ENCODE results near the gene SPG21.

SPG21 gene

GRCh38 chr15:65006876-65007275, 17.2 kb upstream of the SPG21 start:
- no peak for TF ChIP-seq CTCF (IDR thresholded peaks at IDR 0.05; ENCODE audit: low read depth, low read length, missing control alignments)
- Histone ChIP-seq H3K27me3 (replicated peaks) (no peaks in the 10 kb centered on the region), H3K27ac (no peak overlapping the region), H3K4me3 (ENCODE audit: low read depth, low read length) (no peak overlapping the region), H3K36me3 (replicated peaks) (peaks cover 4% of the 10 kb centered on the region)
- in situ Hi-C loops (cut with HindIII; ENCODE audit: low pct_ligation_motif_present, low sequenced_read_pairs), result no loop called here
- DNase-seq, result no peak

- peaks cover 4% of the 10 kb centered on the region for H3K36me3 ChIP-seq (replicated peaks)
- in situ Hi-C loops (cut with HindIII; ENCODE audit: low pct_ligation_motif_present, low sequenced_read_pairs), result no loop called here
- no peaks in the 10 kb centered on the region for H3K27me3 ChIP-seq (replicated peaks)
- H3K27ac ChIP-seq, result no peak overlapping the region
- DNase-seq, result no peak
- H3K4me3 ChIP-seq (ENCODE audit: low read depth, low read length), result no peak overlapping the region
- no peak for TF ChIP-seq CTCF (IDR thresholded peaks at IDR 0.05; ENCODE audit: low read depth, low read length, missing control alignments)
Measured at GRCh38 chr15:65004993-65005392, 15.3 kb upstream of the SPG21 start.

GRCh38 chr15:64997745-64998375, 8.1 kb upstream of the SPG21 start:
- in situ Hi-C loops (cut with HindIII; ENCODE audit: low pct_ligation_motif_present, low sequenced_read_pairs), result no loop called here
- H3K27ac ChIP-seq, result no peak overlapping the region
- no peaks in the 10 kb centered on the region for H3K27me3 ChIP-seq (replicated peaks)
- DNase-seq, result no peak
- no peak for TF ChIP-seq CTCF (IDR thresholded peaks at IDR 0.05; ENCODE audit: low read depth, low read length, missing control alignments)
- no peak overlapping the region for H3K4me3 ChIP-seq (ENCODE audit: low read depth, low read length)
- H3K36me3 ChIP-seq (replicated peaks), result peaks cover 2% of the 10 kb centered on the region

GRCh38 chr15:64997066-64997465, 7.4 kb upstream of the SPG21 start:
- H3K27me3 ChIP-seq (replicated peaks), result no peaks in the 10 kb centered on the region
- no peak for TF ChIP-seq CTCF (IDR thresholded peaks at IDR 0.05; ENCODE audit: low read depth, low read length, missing control alignments)
- no peak overlapping the region for H3K27ac ChIP-seq
- in situ Hi-C loops (cut with HindIII; ENCODE audit: low pct_ligation_motif_present, low sequenced_read_pairs), result no loop called here
- H3K4me3 ChIP-seq (ENCODE audit: low read depth, low read length), result no peak overlapping the region
- no peaks in the 10 kb centered on the region for H3K36me3 ChIP-seq (replicated peaks)
- DNase-seq, result no peak

GRCh38 chr15:64993290-64993689, 3.6 kb upstream of the SPG21 start:
- Histone ChIP-seq H3K27me3 (replicated peaks) (no peaks in the 10 kb centered on the region), H3K4me3 (ENCODE audit: low read depth, low read length) (no peak overlapping the region), H3K36me3 (replicated peaks) (no peaks in the 10 kb centered on the region), H3K27ac (no peak overlapping the region)
- no peak for TF ChIP-seq CTCF (IDR thresholded peaks at IDR 0.05; ENCODE audit: low read depth, low read length, missing control alignments)
- no peak for DNase-seq
- in situ Hi-C loops (cut with HindIII; ENCODE audit: low pct_ligation_motif_present, low sequenced_read_pairs), result no loop called here

GRCh38 chr15:64991536-64992135, 1.9 kb upstream of the SPG21 start:
- H3K4me3 ChIP-seq (ENCODE audit: low read depth, low read length), result no peak overlapping the region
- in situ Hi-C loops (cut with HindIII; ENCODE audit: low pct_ligation_motif_present, low sequenced_read_pairs), result no loop called here
- no peak overlapping the region for H3K27ac ChIP-seq
- no peak for DNase-seq
- TF ChIP-seq CTCF (IDR thresholded peaks at IDR 0.05; ENCODE audit: low read depth, low read length, missing control alignments), result no peak
- no peaks in the 10 kb centered on the region for H3K27me3 ChIP-seq (replicated peaks)
- H3K36me3 ChIP-seq (replicated peaks), result no peaks in the 10 kb centered on the region

Data from brain microvascular endothelial cell (primary cell).